ENCODE results near the gene RASA3.

GRCh38 chr13:114173745-114174144 is 41.3 kb upstream of the RASA3 start:
- no peak for TF ChIP-seq CTCF (IDR thresholded peaks at IDR 0.05; ENCODE audit: insufficient read depth, low read length)
- TF ChIP-seq REST (IDR thresholded peaks at IDR 0.05; ENCODE audit: insufficient replicate concordance, low read depth) = no peak
- no peak for TF ChIP-seq POLR2AphosphoS5 (IDR thresholded peaks at IDR 0.05; ENCODE audit: low read depth)
- TF ChIP-seq GABPA (IDR thresholded peaks at IDR 0.05; ENCODE audit: low read depth) = no peak
